WTC11 (cell line): Measurements from ENCODE around the gene CENPT. TPM values are rescaled to one million over a fixed set of nuclear protein-coding genes. Genes with fewer than 3 reads are reported as not detected.

ENCODE experiments used
- ATAC-seq: fragments of 200-7000 bp; cut with Tn5 transposase; 2 replicates; pipeline ENCODE4 v1.10.0; 2021; ENCODE audit warnings: mild to moderate bottlenecking, moderate library complexity
- CTCF ChIA-PET: fragments of 300-600 bp; sonication (Branson Sonifier 250); formaldehyde crosslinking; loops from one replicate; lab custom pipeline; 2021; ENCODE audit warnings: antibody characterized with exemption; lab: Charles Lee
- POLR2A ChIA-PET: fragments of 350-600 bp; sonication (Branson Sonifier 250); formaldehyde crosslinking; loops from one replicate; lab custom pipeline; 2021; ENCODE audit warnings: antibody characterized with exemption; lab: Charles Lee
- DNase-seq: peaks from one replicate; pipeline ENCODE4 v3.0.0; 2021; ENCODE audit warnings: low spot score
- H3K27ac Mint-ChIP-seq: 2 replicates; pipeline ENCODE4 v1.8.0; 2021; ENCODE audit warnings: mixed read lengths
- H3K27me3 Mint-ChIP-seq: 2 replicates; pipeline ENCODE4 v1.8.0; 2021; ENCODE audit warnings: low read depth, mild to moderate bottlenecking, moderate library complexity, mixed read lengths
- H3K36me3 Mint-ChIP-seq: 2 replicates; pipeline ENCODE4 v1.8.0; 2021; ENCODE audit warnings: mixed read lengths
- H3K4me1 Mint-ChIP-seq: 2 replicates; pipeline ENCODE4 v1.8.0; 2022; ENCODE audit warnings: mixed read lengths
- H3K4me3 Mint-ChIP-seq: 2 replicates; pipeline ENCODE4 v1.8.0; 2021; ENCODE audit warnings: mild to moderate bottlenecking, moderate library complexity, mixed read lengths
- H3K9me3 Mint-ChIP-seq: 2 replicates; pipeline ENCODE4 v1.8.0; 2021; ENCODE audit warnings: mixed read lengths
- ATF1 ChIP-seq: sonication (generic); formaldehyde crosslinking; IDR thresholded peaks from 2 replicates; pipeline ENCODE4 v1.8.1; 2023; ENCODE audit warnings: mild to moderate bottlenecking, moderate library complexity, missing genetic modification reagents
- ATF3 ChIP-seq: sonication (generic); formaldehyde crosslinking; conservative IDR thresholded peaks from 2 replicates; pipeline ENCODE4 v1.8.1; 2022; ENCODE audit warnings: mild to moderate bottlenecking, missing genetic modification reagents
- ESRRA ChIP-seq: sonication (generic); formaldehyde crosslinking; IDR thresholded peaks from 2 replicates; pipeline ENCODE4 v1.8.1; 2022; ENCODE audit warnings: mild to moderate bottlenecking, missing genetic modification reagents, borderline replicate concordance
- ETV6 ChIP-seq: sonication (generic); formaldehyde crosslinking; IDR thresholded peaks from 2 replicates; pipeline ENCODE4 v1.8.1; 2022; ENCODE audit warnings: mild to moderate bottlenecking, missing genetic modification reagents
- FOXJ3 ChIP-seq: sonication (generic); formaldehyde crosslinking; IDR thresholded peaks from 2 replicates; pipeline ENCODE4 v1.9.0; 2021; ENCODE audit warnings: missing genetic modification reagents, mild to moderate bottlenecking, borderline replicate concordance
- FOXP4 ChIP-seq: sonication (generic); formaldehyde crosslinking; IDR thresholded peaks from 2 replicates; pipeline ENCODE4 v1.8.0; 2022; ENCODE audit warnings: mild to moderate bottlenecking, missing genetic modification reagents
- GABPB1 ChIP-seq: sonication (generic); formaldehyde crosslinking; IDR thresholded peaks from 2 replicates; pipeline ENCODE4 v1.8.1; 2023; ENCODE audit warnings: mild to moderate bottlenecking, missing genetic modification reagents
- GTF2I ChIP-seq: fragments of 250-450 bp; sonication (Bioruptor Pico); conservative IDR thresholded peaks from 2 replicates; pipeline ENCODE4 v1.4.0; 2021; ENCODE audit warnings: mild to moderate bottlenecking
- JAZF1 ChIP-seq: fragments of 250-450 bp; sonication (Bioruptor Pico); IDR thresholded peaks from 2 replicates; pipeline ENCODE4 v1.9.0; 2021; ENCODE audit warnings: moderate library complexity, mild to moderate bottlenecking, inconsistent platforms
- KAT7 ChIP-seq: sonication (generic); formaldehyde crosslinking; IDR thresholded peaks from 2 replicates; pipeline ENCODE4 v1.8.1; 2023; ENCODE audit warnings: missing genetic modification reagents, mild to moderate bottlenecking, borderline replicate concordance
- MXD4 ChIP-seq: fragments of 250-450 bp; sonication (Bioruptor Pico); IDR thresholded peaks from 2 replicates; pipeline ENCODE4 v1.8.0; 2021; ENCODE audit warnings: mild to moderate bottlenecking, moderate library complexity, borderline replicate concordance
- MYBL2 ChIP-seq: sonication (generic); formaldehyde crosslinking; IDR thresholded peaks from 2 replicates; pipeline ENCODE4 v1.8.1; 2023; ENCODE audit warnings: mild to moderate bottlenecking, moderate library complexity, missing genetic modification reagents
- NFYB ChIP-seq: sonication (generic); formaldehyde crosslinking; conservative IDR thresholded peaks from 2 replicates; pipeline ENCODE4 v1.8.0; 2022; ENCODE audit warnings: low read depth, missing genetic modification reagents
- NR2C2 ChIP-seq: sonication (generic); formaldehyde crosslinking; IDR thresholded peaks from 2 replicates; pipeline ENCODE4 v1.8.0; 2022; ENCODE audit warnings: mild to moderate bottlenecking, missing genetic modification reagents
- RORB ChIP-seq: fragments of 250-450 bp; sonication (Bioruptor Pico); IDR thresholded peaks from 2 replicates; pipeline ENCODE4 v1.9.0; 2021; ENCODE audit warnings: mild to moderate bottlenecking
- TEAD4 ChIP-seq: sonication (generic); formaldehyde crosslinking; IDR thresholded peaks from 2 replicates; pipeline ENCODE4 v1.8.0; 2022; ENCODE audit warnings: mild to moderate bottlenecking, missing genetic modification reagents
- USF1 ChIP-seq: sonication (generic); formaldehyde crosslinking; IDR thresholded peaks from 2 replicates; pipeline ENCODE4 v1.8.0; 2022; ENCODE audit warnings: mild to moderate bottlenecking, missing genetic modification reagents
- USF2 ChIP-seq: sonication (generic); formaldehyde crosslinking; IDR thresholded peaks from 2 replicates; pipeline ENCODE4 v1.8.1; 2023; ENCODE audit warnings: mild to moderate bottlenecking, missing genetic modification reagents, moderate library complexity
- ZNF281 ChIP-seq: sonication (generic); formaldehyde crosslinking; IDR thresholded peaks from 2 replicates; pipeline ENCODE4 v1.8.0; 2023; ENCODE audit warnings: mild to moderate bottlenecking, missing genetic modification reagents
- ZNF317 ChIP-seq: sonication (generic); formaldehyde crosslinking; IDR thresholded peaks from 2 replicates; pipeline ENCODE4 v1.8.1; 2023; ENCODE audit warnings: low read depth, mild to moderate bottlenecking, moderate library complexity, missing genetic modification reagents, borderline replicate concordance
- ZNF396 ChIP-seq: fragments of 250-450 bp; sonication (Bioruptor Pico); IDR thresholded peaks from 2 replicates; pipeline ENCODE4 v1.8.0; 2021; ENCODE audit warnings: mild to moderate bottlenecking, moderate library complexity, borderline replicate concordance
- ZNF416 ChIP-seq: fragments of 250-450 bp; sonication (Bioruptor Pico); IDR thresholded peaks from 2 replicates; pipeline ENCODE4 v1.9.0; 2021; ENCODE audit warnings: mild to moderate bottlenecking, inconsistent platforms
- ZNF425 ChIP-seq: fragments of 250-450 bp; sonication (Bioruptor Pico); conservative IDR thresholded peaks from 2 replicates; pipeline ENCODE4 v1.9.0; 2021; ENCODE audit warnings: mild to moderate bottlenecking
- ZNF671 ChIP-seq: fragments of 250-450 bp; sonication (Bioruptor Pico); IDR thresholded peaks from 2 replicates; pipeline ENCODE4 v1.8.0; 2021; ENCODE audit warnings: mild to moderate bottlenecking
- total RNA-seq: library from RNA; stranded (reverse); gene quantifications from 3 replicates; pipeline ENCODE4 v1.2.3, GENCODE V29; 2021

Gene CENPT
- total RNA-seq, 1 experiment from 2014 or later = 58.3 TPM

GRCh38 chr16:67833030-67833414 lies 14.5 kb downstream of the CENPT start (continued):
- TF ChIP-seq ATF3 (no peak), ATF1 (CRISPR knock-in tag) (no peak), KAT7 (CRISPR knock-in tag) (no peak), TEAD4 (CRISPR knock-in tag) (no peak), ETV6 (CRISPR knock-in tag) (no peak), NFYB (CRISPR knock-in tag) (no peak)

GRCh38 chr16:67828651-67829050 lies 18.8 kb downstream of the CENPT start:
- TF ChIP-seq GABPB1 (CRISPR knock-in tag) (no peak), ZNF281 (CRISPR knock-in tag) (no peak), ZNF671 (CRISPR knock-in tag) (no peak), ZNF317 (CRISPR knock-in tag) (no peak), FOXJ3 (CRISPR knock-in tag) (no peak), USF1 (no peak), USF2 (CRISPR knock-in tag) (no peak), ATF3 (no peak), ESRRA (CRISPR knock-in tag) (no peak), GTF2I (CRISPR knock-in tag) (no peak), ATF1 (CRISPR knock-in tag) (no peak), JAZF1 (CRISPR knock-in tag) (no peak), RORB (CRISPR knock-in tag) (no peak), ZNF396 (CRISPR knock-in tag) (no peak), FOXP4 (CRISPR knock-in tag) (no peak), MXD4 (CRISPR knock-in tag) (no peak), ZNF425 (CRISPR knock-in tag) (no peak), NR2C2 (no peak), ZNF416 (CRISPR knock-in tag) (no peak), MYBL2 (CRISPR knock-in tag) (no peak)
- Mint-ChIP-seq H3K4me3 (no peak overlapping the region), H3K9me3 (no peaks in the 10 kb centered on the region), H3K4me1 (peaks cover 15% of the 10 kb centered on the region), H3K36me3 (peaks cover 18% of the 10 kb centered on the region), H3K27ac (no peak overlapping the region), H3K27me3 (no peaks in the 10 kb centered on the region)
- DNase-seq = no peak
- CTCF ChIA-PET = interaction anchor here (5.1 kb wide), 1 partner anchor 12 kb away, joined by 43 read pairs; no protein-coding TSS in a partner anchor
- POLR2A ChIA-PET = no interaction called here
- no peak for ATAC-seq
